Measurements from ENCODE around the gene SCGB3A1. TPM values are rescaled to one million over a fixed set of nuclear protein-coding genes. Genes with fewer than 3 reads are reported as not detected.

Gene SCGB3A1
- total and polyA plus RNA-seq, 8 donors, result 0.43 to 15.5 (median 3.2) TPM

- Histone ChIP-seq H3K36me3 (no peaks in the 10 kb centered on the region), H3K9me3 (no peaks in the 10 kb centered on the region), H3K4me1 (peaks cover 9 to 16% (median 11%) of the 10 kb centered on the region in 3 donors), H3K4me3 (no peak overlapping the region), H3K27me3 (peaks cover 0 to 6% (median 3%) of the 10 kb centered on the region in 4 donors), H3K27ac (no peak overlapping the region)
- DNase-seq (peak in 1 of 6 donors; percentile 67), FAIRE-seq (no peak), ATAC-seq (no peak)
- WGBS, 2 donors, result 87 to 92% methylated on average over 17 of the region's 17 CpGs
- intact Hi-C loops (cut with DNase I), result no loop called here
- no peak for TF ChIP-seq CTCF (IDR thresholded peaks at IDR 0.05)
Observed at GRCh38 chr5:180594311-180595045, 3.2 kb upstream of the SCGB3A1 start.

- intact Hi-C loops (cut with DNase I), result no loop called here
- no peak for TF ChIP-seq CTCF (IDR thresholded peaks at IDR 0.05)
- no peak for FAIRE-seq
- DNase-seq, result no peak
- H3K27me3 ChIP-seq, result peaks cover 0 to 6% (median 3%) of the 10 kb centered on the region in 4 donors
- ATAC-seq, result no peak
- no peaks in the 10 kb centered on the region for H3K9me3 ChIP-seq
- H3K4me1 ChIP-seq, result peaks cover 9 to 16% (median 11%) of the 10 kb centered on the region in 3 donors
- H3K4me3 ChIP-seq, result no peak overlapping the region
- no peaks in the 10 kb centered on the region for H3K36me3 ChIP-seq
- WGBS, 2 donors, result 92 to 93% methylated on average over 19 of the region's 19 CpGs
- no peak overlapping the region for H3K27ac ChIP-seq
Observed at GRCh38 chr5:180593446-180594206, 2.3 kb upstream of the SCGB3A1 start.

DNA sequence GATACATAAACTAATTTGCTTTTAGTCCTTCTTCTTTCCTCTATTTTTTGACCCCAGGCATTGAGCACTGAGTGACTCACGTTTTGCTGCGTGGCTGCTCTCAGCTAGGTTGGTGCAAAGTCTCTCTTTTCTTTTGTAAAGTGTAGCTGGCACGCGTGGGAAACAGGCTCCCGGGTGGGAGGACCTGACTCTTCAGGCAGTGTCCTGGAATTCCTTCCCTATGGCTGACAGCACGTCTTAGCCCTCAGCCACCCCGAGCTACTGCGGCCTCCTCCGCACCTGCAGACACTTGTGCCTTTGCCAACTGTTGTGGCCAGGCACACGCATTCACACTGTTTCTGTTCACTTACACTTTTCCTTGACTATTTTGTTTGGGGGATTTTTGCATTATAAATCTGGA is 877 bp upstream of the SCGB3A1 start:
- FAIRE-seq, result no peak
- no peaks in the 10 kb centered on the region for H3K9me3 ChIP-seq
- 91 to 96% methylated on average over 10 of the region's 10 CpGs for WGBS, 2 donors

DNA sequence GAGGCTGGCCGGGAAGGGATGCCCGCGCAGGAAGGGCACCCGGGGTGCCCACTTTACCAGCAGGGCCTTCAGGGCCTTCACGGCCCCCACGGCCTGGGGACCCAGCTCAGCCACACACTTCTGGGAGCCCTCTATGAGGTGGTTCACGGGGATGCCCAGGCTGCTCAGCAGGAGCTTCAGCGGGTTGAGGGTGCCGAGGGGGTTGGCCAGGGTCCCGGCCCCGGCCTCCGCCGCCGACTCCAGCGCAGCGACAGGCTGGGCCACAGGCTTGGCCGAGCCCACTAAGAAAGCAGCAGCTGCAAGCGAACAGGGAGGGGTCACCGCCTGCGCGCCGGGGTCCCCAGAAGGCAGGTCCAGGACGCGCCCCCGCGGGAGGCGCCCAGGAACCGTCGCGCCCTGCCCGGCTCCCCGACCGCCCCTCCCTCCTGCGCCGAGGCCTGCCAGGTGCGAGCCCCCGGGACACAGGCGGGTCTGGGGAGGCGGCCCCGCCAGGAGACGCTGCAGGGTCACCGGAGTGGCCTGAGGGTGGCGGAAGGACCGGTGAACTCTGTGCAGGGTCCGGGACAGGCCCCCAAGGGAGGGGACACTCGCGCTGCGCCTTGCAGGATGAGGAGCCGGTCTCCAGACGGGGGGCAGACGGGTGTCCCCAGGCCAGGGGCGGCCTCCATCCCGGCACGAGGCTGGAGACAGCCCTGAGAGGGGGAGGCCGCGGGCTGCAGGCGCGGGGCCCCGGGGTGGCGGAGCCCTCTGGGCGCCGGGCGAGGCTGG is 572 bp downstream of the SCGB3A1 start:
- intact Hi-C loops (cut with DNase I), result no loop called here
- Histone ChIP-seq H3K4me1 (peaks cover under 1 to 10% (median 8%) of the 10 kb centered on the region in 3 donors), H3K9me3 (no peaks in the 10 kb centered on the region), H3K27me3 (peaks cover 0 to 6% (median 3%) of the 10 kb centered on the region in 4 donors), H3K27ac (no peak overlapping the region), H3K4me3 (peak overlapping the region in 3 of 4 donors; percentile 21 to 43 (median 31)), H3K36me3 (no peaks in the 10 kb centered on the region)
- 7 to 8% methylated on average over 49 to 63 of the region's 63 CpGs for WGBS, 2 donors
- no peak for TF ChIP-seq CTCF (IDR thresholded peaks at IDR 0.05)
- DNase-seq (peak in 2 of 6 donors; percentile 58 to 77), FAIRE-seq (no peak), ATAC-seq (peak in 2 of 4 donors; percentile 20 to 63)

More for the DNA sequence above, 877 bp upstream of the SCGB3A1 start:
- Histone ChIP-seq H3K36me3 (no peaks in the 10 kb centered on the region), H3K4me3 (no peak overlapping the region), H3K27me3 (peaks cover 0 to 6% (median 3%) of the 10 kb centered on the region in 4 donors), H3K4me1 (peaks cover 9 to 16% (median 11%) of the 10 kb centered on the region in 3 donors), H3K27ac (no peak overlapping the region)
- DNase-seq (no peak), ATAC-seq (no peak)
- intact Hi-C loops (cut with DNase I), result no loop called here
- TF ChIP-seq CTCF (IDR thresholded peaks at IDR 0.05), result no peak

All from pancreas (tissue), 10 donors.